Tongue (tissue), 3 donors: ENCODE data around the gene ACSL4. TPM values are rescaled to one million over a fixed set of nuclear protein-coding genes. Genes with fewer than 3 reads are reported as not detected.

Experiments used
- DNase-seq: peaks from one replicate; pipeline ENCODE4 v3.0.0-alpha.2; 2015
- small RNA-seq: library from RNA; depleted of rRNA; stranded (forward); fragments of <200 nt; gene quantifications from one replicate; pipeline ENCODE3, GENCODE V24; 2014; ENCODE audit warnings: low replicate concordance
- total RNA-seq: library from RNA; depleted of rRNA; stranded (reverse); fragments of >200 nt; gene quantifications from one replicate; pipeline ENCODE4 v1.2.3, GENCODE V29; 2014

ACSL4 gene
- total RNA-seq, 1 donor from 2014 or later: 38.1 TPM

DNA sequence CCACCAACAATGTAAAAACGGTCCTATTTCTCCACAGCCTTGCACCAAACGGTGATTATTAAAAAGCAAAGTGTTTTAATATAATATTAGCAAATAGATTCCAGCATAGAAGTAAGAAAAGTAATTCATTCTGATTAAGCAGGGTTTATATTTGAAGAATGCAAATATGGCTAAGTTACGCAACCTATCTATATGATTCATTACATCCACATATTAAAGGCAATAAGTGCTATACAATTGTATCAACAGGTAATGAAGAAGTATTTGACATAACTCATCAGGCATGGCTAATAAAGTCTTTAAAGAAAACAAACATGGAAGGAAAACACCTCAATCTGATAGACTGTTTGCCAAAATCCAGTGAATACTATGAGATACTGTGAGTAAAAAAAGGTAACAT is 137.0 kb downstream of the ACSL4 start:
- DNase-seq: no peak

Small RNA genes lying within 50 kb of the gene (small RNA-seq; reads per million reads assigned to genes)
- gene AL118496.2 (not detected), gene RF00019 (not detected)

Other genes starting within 250 kb of the ACSL4 start
- gene NXT2, start 196.4 kb downstream of the ACSL4 start, total RNA-seq: 11.1 TPM
- gene KCNE5, start 108.1 kb downstream of the ACSL4 start, total RNA-seq: 33.6 TPM